Measurements from ENCODE around the gene HILPDA.
"Not testable (repeated sequence)": the region's sequence is repeated elsewhere in the genome, so short reads cannot be mapped to it uniquely, and the experiment has no call there.

DNA sequence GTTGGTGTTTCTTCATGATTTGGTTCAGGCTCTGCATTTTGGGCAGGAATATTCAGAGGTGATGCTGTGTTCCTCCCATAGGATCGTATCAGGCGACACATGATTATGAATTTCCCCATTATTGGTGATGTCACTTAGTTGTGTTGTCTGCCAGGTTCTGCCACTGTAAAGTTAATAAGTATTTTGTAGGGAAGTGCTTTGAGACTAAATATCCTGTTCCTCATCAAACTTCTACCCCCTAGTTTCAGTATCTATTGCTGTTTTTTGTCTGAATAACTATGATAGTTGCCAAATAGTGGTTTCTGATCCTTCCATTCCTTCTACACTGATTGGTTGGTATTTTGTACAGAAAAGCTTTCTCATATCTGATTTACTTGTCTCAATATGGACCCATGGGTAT lies 49.7 kb downstream of the HILPDA start:
- TF ChIP-seq, protein P1, sequence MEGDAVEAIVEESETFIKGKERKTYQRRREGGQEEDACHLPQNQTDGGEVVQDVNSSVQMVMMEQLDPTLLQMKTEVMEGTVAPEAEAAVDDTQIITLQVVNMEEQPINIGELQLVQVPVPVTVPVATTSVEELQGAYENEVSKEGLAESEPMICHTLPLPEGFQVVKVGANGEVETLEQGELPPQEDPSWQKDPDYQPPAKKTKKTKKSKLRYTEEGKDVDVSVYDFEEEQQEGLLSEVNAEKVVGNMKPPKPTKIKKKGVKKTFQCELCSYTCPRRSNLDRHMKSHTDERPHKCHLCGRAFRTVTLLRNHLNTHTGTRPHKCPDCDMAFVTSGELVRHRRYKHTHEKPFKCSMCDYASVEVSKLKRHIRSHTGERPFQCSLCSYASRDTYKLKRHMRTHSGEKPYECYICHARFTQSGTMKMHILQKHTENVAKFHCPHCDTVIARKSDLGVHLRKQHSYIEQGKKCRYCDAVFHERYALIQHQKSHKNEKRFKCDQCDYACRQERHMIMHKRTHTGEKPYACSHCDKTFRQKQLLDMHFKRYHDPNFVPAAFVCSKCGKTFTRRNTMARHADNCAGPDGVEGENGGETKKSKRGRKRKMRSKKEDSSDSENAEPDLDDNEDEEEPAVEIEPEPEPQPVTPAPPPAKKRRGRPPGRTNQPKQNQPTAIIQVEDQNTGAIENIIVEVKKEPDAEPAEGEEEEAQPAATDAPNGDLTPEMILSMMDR (IDR thresholded peaks at IDR 0.05; ENCODE audit: insufficient read depth, low read length) = not testable (repeated sequence)
- not testable (repeated sequence) for TF ChIP-seq SPI1 (IDR thresholded peaks at IDR 0.05; ENCODE audit: borderline replicate concordance, low read depth)
